SU-DHL-6 (cell line): ENCODE data around the gene TBC1D32.
"Not testable (repeated sequence)": the region's sequence is repeated elsewhere in the genome, so short reads cannot be mapped to it uniquely, and the experiment has no call there.

Experiments used
- H2AFZ ChIP-seq: fragments of 200-600 bp; sonication (generic); 2 replicates; pipeline ENCODE4 v1.6.1; 2014; ENCODE audit warnings: low read depth, mild to moderate bottlenecking, moderate library complexity, mixed read lengths, antibody characterized with exemption, low read length; ENCODE audit not compliant: severe bottlenecking
- H3F3A ChIP-seq: fragments of 200-600 bp; shearing (Covaris generic); 2 replicates; pipeline ENCODE4 v1.6.0; 2016; ENCODE audit warnings: antibody characterized with exemption, mild to moderate bottlenecking; ENCODE audit not compliant: insufficient read depth
- H3K27ac ChIP-seq: fragments of 200-600 bp; sonication (generic); 2 replicates; pipeline ENCODE4 v1.5.1; 2016; ENCODE audit warnings: low read depth, mild to moderate bottlenecking, low read length, moderate library complexity, mixed read lengths
- H3K27me3 ChIP-seq: fragments of 200-600 bp; sonication (generic), shearing (Covaris generic); 2 replicates; pipeline ENCODE4 v1.6.0; 2014; ENCODE audit warnings: mild to moderate bottlenecking, low read length
- H3K36me3 ChIP-seq: fragments of 200-600 bp; sonication (generic); 2 replicates; pipeline ENCODE4 v1.6.1; 2014; ENCODE audit warnings: mild to moderate bottlenecking, low read length, mixed read lengths
- H3K4me2 ChIP-seq: fragments of 300-600, 200-600 bp; shearing (Covaris generic), sonication (generic); 2 replicates; pipeline ENCODE4 v1.6.0; 2014; ENCODE audit warnings: low read length, low read depth, mild to moderate bottlenecking; ENCODE audit not compliant: poor library complexity, severe bottlenecking
- H3K4me3 ChIP-seq: fragments of 200-600 bp; sonication (generic); 2 replicates; pipeline ENCODE4 v1.5.1; 2014; ENCODE audit warnings: antibody characterized with exemption, low read length, mild to moderate bottlenecking, mixed read lengths; ENCODE audit not compliant: insufficient read depth, poor library complexity, severe bottlenecking
- H3K79me2 ChIP-seq: fragments of 200-600 bp; sonication (generic); 2 replicates; pipeline ENCODE4 v1.6.1; 2014; ENCODE audit warnings: mild to moderate bottlenecking, low read length, moderate library complexity; ENCODE audit not compliant: insufficient read depth
- H3K9ac ChIP-seq: fragments of 200-600 bp; sonication (generic); 2 replicates; pipeline ENCODE4 v1.7.0; 2014; ENCODE audit warnings: mild to moderate bottlenecking, low read length
- H3K9me2 ChIP-seq: fragments of 200-600 bp; sonication (generic); replicated peaks from 2 replicates; pipeline ENCODE4 v1.6.1; 2014; ENCODE audit warnings: low read length; ENCODE audit not compliant: insufficient read depth
- H3K9me3 ChIP-seq: fragments of 200-600 bp; sonication (generic); 2 replicates; pipeline ENCODE4 v1.6.1; 2014; ENCODE audit warnings: low read length, mixed read lengths; ENCODE audit not compliant: insufficient read depth
- H4K20me1 ChIP-seq: fragments of 200-600 bp; sonication (generic); 2 replicates; pipeline ENCODE4 v1.6.1; 2014; ENCODE audit warnings: low read depth, mild to moderate bottlenecking, antibody characterized with exemption, low read length, moderate library complexity, mixed read lengths
- EZH2phosphoT487 ChIP-seq: fragments of 200-600 bp; sonication (generic), shearing (Covaris generic); conservative IDR thresholded peaks from 2 replicates; pipeline ENCODE4 v1.6.1; 2018; ENCODE audit warnings: mild to moderate bottlenecking, antibody characterized with exemption, low read length, moderate library complexity, mixed read lengths
- TF ChIP-seq, protein P1 (sequence below): fragments of 200-600 bp; sonication (generic); IDR thresholded peaks from one replicate; pipeline ENCODE4 v1.5.1; 2017; ENCODE audit warnings: antibody characterized with exemption, mild to moderate bottlenecking, low read length, moderate library complexity; ENCODE audit not compliant: insufficient read depth, poor library complexity, severe bottlenecking

The TBC1D32 gene

DNA sequence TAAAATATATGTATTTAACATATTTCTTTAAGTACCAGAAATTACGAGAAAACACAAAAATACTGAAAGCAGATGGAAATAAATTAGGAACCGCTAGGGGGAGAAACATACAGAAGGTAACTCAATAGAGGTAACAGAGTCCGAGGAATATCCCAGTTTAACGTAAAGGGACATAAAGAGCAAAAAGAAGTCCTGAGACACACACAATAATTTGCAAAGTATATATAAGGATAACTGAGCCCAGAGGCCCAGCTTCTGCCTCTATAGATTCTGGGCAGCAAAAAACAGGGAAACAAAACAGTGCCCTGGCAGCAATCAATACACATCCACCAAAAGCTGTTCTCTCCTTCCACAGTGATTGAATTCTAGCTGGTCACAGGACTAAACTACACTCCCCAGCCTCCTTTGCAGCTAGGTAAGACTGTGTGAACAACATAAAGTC lies 15.1 kb downstream of the TBC1D32 start:
- no peak overlapping the region for H3K4me2 ChIP-seq
- H2AFZ ChIP-seq, result no peak overlapping the region
- no peaks in the 10 kb centered on the region for H3K9me2 ChIP-seq
- no peaks in the 10 kb centered on the region for H3K9me3 ChIP-seq
- H3K36me3 ChIP-seq, result no peaks in the 10 kb centered on the region; the same call in 1 of the 2 replicates
- H3K79me2 ChIP-seq, result no peaks in the 10 kb centered on the region
- no peak overlapping the region for H3K4me3 ChIP-seq
- H3K9ac ChIP-seq, result no peak overlapping the region
- no peaks in the 10 kb centered on the region for H4K20me1 ChIP-seq
- no peaks in the 10 kb centered on the region for H3K27me3 ChIP-seq
- TF ChIP-seq, protein P1, sequence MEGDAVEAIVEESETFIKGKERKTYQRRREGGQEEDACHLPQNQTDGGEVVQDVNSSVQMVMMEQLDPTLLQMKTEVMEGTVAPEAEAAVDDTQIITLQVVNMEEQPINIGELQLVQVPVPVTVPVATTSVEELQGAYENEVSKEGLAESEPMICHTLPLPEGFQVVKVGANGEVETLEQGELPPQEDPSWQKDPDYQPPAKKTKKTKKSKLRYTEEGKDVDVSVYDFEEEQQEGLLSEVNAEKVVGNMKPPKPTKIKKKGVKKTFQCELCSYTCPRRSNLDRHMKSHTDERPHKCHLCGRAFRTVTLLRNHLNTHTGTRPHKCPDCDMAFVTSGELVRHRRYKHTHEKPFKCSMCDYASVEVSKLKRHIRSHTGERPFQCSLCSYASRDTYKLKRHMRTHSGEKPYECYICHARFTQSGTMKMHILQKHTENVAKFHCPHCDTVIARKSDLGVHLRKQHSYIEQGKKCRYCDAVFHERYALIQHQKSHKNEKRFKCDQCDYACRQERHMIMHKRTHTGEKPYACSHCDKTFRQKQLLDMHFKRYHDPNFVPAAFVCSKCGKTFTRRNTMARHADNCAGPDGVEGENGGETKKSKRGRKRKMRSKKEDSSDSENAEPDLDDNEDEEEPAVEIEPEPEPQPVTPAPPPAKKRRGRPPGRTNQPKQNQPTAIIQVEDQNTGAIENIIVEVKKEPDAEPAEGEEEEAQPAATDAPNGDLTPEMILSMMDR, result no peak
- no peak for TF ChIP-seq EZH2phosphoT487
- no peaks in the 10 kb centered on the region for H3F3A ChIP-seq
- no peak overlapping the region for H3K27ac ChIP-seq

- no peak overlapping the region for H2AFZ ChIP-seq
- H3K4me2 ChIP-seq, result no peak overlapping the region
- no peak overlapping the region for H3K27ac ChIP-seq
- no peaks in the 10 kb centered on the region for H4K20me1 ChIP-seq
- no peaks in the 10 kb centered on the region for H3K27me3 ChIP-seq
- no peak overlapping the region for H3K4me3 ChIP-seq
- TF ChIP-seq EZH2phosphoT487, result no peak
- TF ChIP-seq, protein P1, result no peak
- no peaks in the 10 kb centered on the region for H3F3A ChIP-seq
- no peak overlapping the region for H3K9ac ChIP-seq
- no peaks in the 10 kb centered on the region for H3K9me3 ChIP-seq
- no peaks in the 10 kb centered on the region for H3K36me3 ChIP-seq
- H3K79me2 ChIP-seq, result no peaks in the 10 kb centered on the region
- H3K9me2 ChIP-seq, result no peaks in the 10 kb centered on the region
Observed at GRCh38 chr6:121314381-121315112, 19.7 kb downstream of the TBC1D32 start.

GRCh38 chr6:121311814-121312213 lies 22.5 kb downstream of the TBC1D32 start:
- H3F3A ChIP-seq, H3K27ac ChIP-seq, H3K4me3 ChIP-seq: not testable (repeated sequence)

DNA sequence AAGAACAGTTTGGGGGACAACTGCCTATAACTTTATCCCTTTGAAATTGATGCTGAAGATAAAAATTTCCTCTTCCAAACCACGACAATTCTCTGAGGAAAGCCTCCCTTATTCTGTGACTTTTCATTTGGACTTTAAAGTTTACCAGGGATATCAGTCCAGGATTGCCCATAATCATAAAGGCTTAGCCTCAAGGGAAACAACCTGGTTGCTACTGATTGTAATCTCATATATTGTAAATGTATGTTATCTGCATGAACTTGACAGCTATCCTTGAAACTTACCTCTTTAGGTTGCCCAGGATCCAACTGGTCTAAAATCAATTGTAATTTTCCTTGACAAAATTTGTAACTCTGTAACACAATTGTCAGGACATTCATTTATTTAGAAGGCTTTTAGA lies 23.8 kb downstream of the TBC1D32 start:
- Histone ChIP-seq H3K79me2 (no peaks in the 10 kb centered on the region), H3K9me3 (no peaks in the 10 kb centered on the region), H3K9ac (no peak overlapping the region), H3F3A (no peaks in the 10 kb centered on the region), H3K27me3 (no peaks in the 10 kb centered on the region), H3K36me3 (no peaks in the 10 kb centered on the region; the same call in 1 of the 2 replicates), H3K4me3 (no peak overlapping the region), H3K4me2 (no peak overlapping the region), H3K27ac (no peak overlapping the region), H4K20me1 (peaks cover 2% of the 10 kb centered on the region; the same call in 1 of the 2 replicates), H3K9me2 (no peaks in the 10 kb centered on the region), H2AFZ (no peak overlapping the region)
- TF ChIP-seq, protein P1, result no peak
- no peak for TF ChIP-seq EZH2phosphoT487

More at GRCh38 chr6:121311814-121312213, 22.5 kb downstream of the TBC1D32 start:
- not testable (repeated sequence) for H3K9me2 ChIP-seq, H2AFZ ChIP-seq, H3K36me3 ChIP-seq, H3K79me2 ChIP-seq, H3K27me3 ChIP-seq, H3K9ac ChIP-seq, H3K4me2 ChIP-seq, H4K20me1 ChIP-seq, H3K9me3 ChIP-seq
